Measurements from ENCODE around the gene TSPAN16. TPM values are rescaled to one million over a fixed set of nuclear protein-coding genes. Genes with fewer than 3 reads are reported as not detected.
"Not testable (repeated sequence)": the region's sequence is repeated elsewhere in the genome, so short reads cannot be mapped to it uniquely, and the experiment has no call there.

TSPAN16 gene
- total RNA-seq, 1 donor from 2014 or later = not detected

DNA sequence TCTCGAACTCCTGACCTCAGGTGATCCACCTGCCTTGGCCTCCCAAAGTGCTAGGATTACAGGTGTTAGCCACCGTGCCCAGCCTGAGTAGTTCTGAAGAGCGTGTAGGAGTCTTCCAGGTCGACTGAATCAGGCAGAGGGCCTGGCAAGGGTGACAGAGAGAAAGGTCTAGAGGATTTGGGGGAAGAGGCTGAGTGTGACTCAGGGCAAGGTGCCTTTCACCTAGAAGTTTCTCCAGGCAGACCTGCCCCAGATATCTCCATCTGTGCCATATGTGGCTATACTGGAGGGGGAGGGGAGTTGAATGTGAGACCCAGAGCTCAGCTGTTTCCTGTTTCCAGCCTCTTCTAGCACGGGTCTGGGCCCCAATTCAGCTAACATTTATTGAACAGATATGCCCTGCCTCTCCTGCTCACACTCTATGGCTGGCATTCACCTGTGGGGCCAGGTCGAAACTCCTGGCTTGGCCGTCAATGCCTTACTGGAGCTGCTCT is 51.6 kb downstream of the TSPAN16 start:
- Mint-ChIP-seq H3K4me3 (ENCODE audit: unreplicated experiment) (peak overlapping the region; percentile 56), H3K27me3 (ENCODE audit: unreplicated experiment) (peaks cover 14% of the 10 kb centered on the region), H3K27ac (ENCODE audit: unreplicated experiment) (peak overlapping the region; percentile 64), H3K4me1 (ENCODE audit: unreplicated experiment) (peaks cover 23% of the 10 kb centered on the region), H3K9me3 (ENCODE audit: unreplicated experiment) (no peaks in the 10 kb centered on the region), H3K36me3 (ENCODE audit: low read depth, unreplicated experiment) (peaks cover 13% of the 10 kb centered on the region)
- no peak for DNase-seq (ENCODE audit: low spot score)
- TF ChIP-seq CTCF (IDR thresholded peaks at IDR 0.05; ENCODE audit: unreplicated experiment) = no peak

DNA sequence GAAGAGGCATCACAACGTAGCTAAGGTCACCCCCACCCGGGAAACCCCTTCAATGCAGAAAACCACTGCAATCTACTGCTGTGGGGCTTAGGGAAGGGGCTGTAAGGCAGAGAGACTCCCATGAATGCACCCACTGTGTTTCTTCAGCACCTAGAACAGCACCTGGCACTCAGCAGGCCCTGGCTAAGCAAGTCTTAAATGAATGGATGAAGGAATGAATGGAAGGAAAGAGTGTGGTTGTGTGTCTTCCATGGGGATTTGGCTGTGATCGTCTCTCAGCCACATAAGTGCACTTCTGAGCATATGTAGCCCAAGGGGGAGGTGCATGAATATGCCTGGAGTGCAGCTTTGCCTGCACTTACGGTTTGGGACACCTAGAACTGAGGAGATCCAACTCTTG is 53.2 kb downstream of the TSPAN16 start:
- DNase-seq (ENCODE audit: low spot score) = no peak
- no peak for TF ChIP-seq CTCF (IDR thresholded peaks at IDR 0.05; ENCODE audit: unreplicated experiment)
- Mint-ChIP-seq H3K27ac (ENCODE audit: unreplicated experiment) (no peak overlapping the region), H3K27me3 (ENCODE audit: unreplicated experiment) (peaks cover 14% of the 10 kb centered on the region), H3K9me3 (ENCODE audit: unreplicated experiment) (no peaks in the 10 kb centered on the region), H3K4me3 (ENCODE audit: unreplicated experiment) (no peak overlapping the region), H3K36me3 (ENCODE audit: low read depth, unreplicated experiment) (peaks cover 13% of the 10 kb centered on the region), H3K4me1 (ENCODE audit: unreplicated experiment) (peaks cover 23% of the 10 kb centered on the region)

GRCh38 chr19:11354102-11354501 is 58.1 kb downstream of the TSPAN16 start:
- Mint-ChIP-seq H3K4me1 (ENCODE audit: unreplicated experiment) (peaks cover 10% of the 10 kb centered on the region), H3K36me3 (ENCODE audit: low read depth, unreplicated experiment) (peaks cover 15% of the 10 kb centered on the region), H3K27me3 (ENCODE audit: unreplicated experiment) (peaks cover 24% of the 10 kb centered on the region)
- H3K27ac Mint-ChIP-seq (ENCODE audit: unreplicated experiment); DNase-seq (ENCODE audit: low spot score); H3K4me3 Mint-ChIP-seq (ENCODE audit: unreplicated experiment); H3K9me3 Mint-ChIP-seq (ENCODE audit: unreplicated experiment): not testable (repeated sequence)

GRCh38 chr19:11355160-11356073 is 59.5 kb downstream of the TSPAN16 start, which contains the start of gene PLPPR2:
Gene PLPPR2, plus strand, starts transcription at chr19:11355432. Its CDS starts 2,242 bp downstream, at chr19:11357674.
- Mint-ChIP-seq H3K9me3 (ENCODE audit: unreplicated experiment) (no peaks in the 10 kb centered on the region), H3K27ac (ENCODE audit: unreplicated experiment) (peak within 1 kb of the TSS; percentile 82), H3K4me1 (ENCODE audit: unreplicated experiment) (peaks cover 10% of the 10 kb centered on the region), H3K4me3 (ENCODE audit: unreplicated experiment) (peak within 1 kb of the TSS; percentile 89), H3K36me3 (ENCODE audit: low read depth, unreplicated experiment) (peaks cover 10% of the 10 kb centered on the region), H3K27me3 (ENCODE audit: unreplicated experiment) (peaks cover 25% of the 10 kb centered on the region)
- DNase-seq (ENCODE audit: low spot score) = peak; percentile 90
- no peak for TF ChIP-seq CTCF (IDR thresholded peaks at IDR 0.05; ENCODE audit: unreplicated experiment)

- H3K4me3 Mint-ChIP-seq (ENCODE audit: unreplicated experiment) = peak overlapping the region; percentile 89
- DNase-seq (ENCODE audit: low spot score) = no peak
- H3K27me3 Mint-ChIP-seq (ENCODE audit: unreplicated experiment) = peaks cover 21% of the 10 kb centered on the region
- H3K4me1 Mint-ChIP-seq (ENCODE audit: unreplicated experiment) = peaks cover 10% of the 10 kb centered on the region
- no peaks in the 10 kb centered on the region for H3K9me3 Mint-ChIP-seq (ENCODE audit: unreplicated experiment)
- TF ChIP-seq CTCF (IDR thresholded peaks at IDR 0.05; ENCODE audit: unreplicated experiment) = no peak
- H3K36me3 Mint-ChIP-seq (ENCODE audit: low read depth, unreplicated experiment) = peaks cover 10% of the 10 kb centered on the region
- peak overlapping the region; percentile 82 for H3K27ac Mint-ChIP-seq (ENCODE audit: unreplicated experiment)
Measured at GRCh38 chr19:11356074-11356397, 60.1 kb downstream of the TSPAN16 start.
